Hepatocyte (in vitro differentiated cells): ENCODE results near the gene AKAP1.

ENCODE experiments used
- CTCF ChIP-seq: fragments of 200-600 bp; sonication (generic); IDR thresholded peaks from 2 replicates; pipeline ENCODE4 v1.5.1; 2016; ENCODE audit warnings: antibody characterized with exemption, mild to moderate bottlenecking; ENCODE audit not compliant: poor library complexity
- EZH2 ChIP-seq: fragments of 200-600 bp; sonication (generic); IDR thresholded peaks from 2 replicates; pipeline ENCODE4 v1.6.1; 2016; ENCODE audit warnings: antibody characterized with exemption, mild to moderate bottlenecking, borderline replicate concordance
- EZH2phosphoT487 ChIP-seq: fragments of 200-600 bp; sonication (generic); IDR thresholded peaks from one replicate; pipeline ENCODE4 v1.6.1; 2018; ENCODE audit warnings: antibody characterized with exemption, mild to moderate bottlenecking, low read depth, moderate library complexity; ENCODE audit not compliant: unreplicated experiment, severe bottlenecking

- TF ChIP-seq CTCF (no peak), EZH2 (no peak), EZH2phosphoT487 (no peak)
Measured at GRCh38 chr17:57160624-57161023, 75.6 kb downstream of the AKAP1 start.
